Naive thymus-derived CD8-positive, alpha-beta T cell (primary cell): ENCODE data around the gene PEX26. TPM values are rescaled to one million over a fixed set of nuclear protein-coding genes. Genes with fewer than 3 reads are reported as not detected.
"Not testable (repeated sequence)": the region's sequence is repeated elsewhere in the genome, so short reads cannot be mapped to it uniquely, and the experiment has no call there.

Experiments used
- ATAC-seq, 2 donors: fragments of 150-1000 bp; cut with Tn5 transposase in 1 of 2; sonication (Bioruptor Pico), chemical (Tn5 transposase) in 1 of 2; 1 replicate in 1 of 2; 2 replicates in 1 of 2; pipeline ENCODE4 v1.10.0; 2021; ENCODE audit warnings: mild to moderate bottlenecking in 2 of 2, moderate library complexity in 2 of 2
- POLR2A ChIA-PET: fragments of 350-600 bp; sonication (Branson Sonifier 250); formaldehyde crosslinking; loops from one replicate; lab custom pipeline; 2021; ENCODE audit warnings: antibody characterized with exemption; lab: Charles Lee
- DNase-seq, 10 donors: peaks; one replicate each; pipeline versions ENCODE4 v3.0.0 to v3.0.0-alpha.2; 2020 to 2022
- H3K27ac Mint-ChIP-seq, 10 donors: one replicate each; pipeline ENCODE4 v1.8.0; 2020 to 2022; ENCODE audit warnings: mild to moderate bottlenecking in 10 of 10, mixed read lengths in 10 of 10, moderate library complexity in 4 of 10, inconsistent platforms in 1 of 10
- H3K27me3 Mint-ChIP-seq, 5 donors: one replicate each; pipeline ENCODE4 v1.8.0; 2021 to 2022; ENCODE audit warnings: mixed read lengths in 5 of 5
- H3K36me3 Mint-ChIP-seq, 3 donors: one replicate each; pipeline ENCODE4 v1.8.0; 2020 to 2022; ENCODE audit warnings: mixed read lengths in 3 of 3, mild to moderate bottlenecking in 2 of 3, inconsistent platforms in 1 of 3
- H3K4me1 Mint-ChIP-seq, 4 donors: one replicate each; pipeline ENCODE4 v1.8.0; 2021 to 2022; ENCODE audit warnings: mixed read lengths in 4 of 4
- H3K4me3 Mint-ChIP-seq, 10 donors: one replicate each; pipeline ENCODE4 v1.8.0; 2020 to 2022; ENCODE audit warnings: mild to moderate bottlenecking in 10 of 10, mixed read lengths in 10 of 10, moderate library complexity in 6 of 10, inconsistent platforms in 1 of 10
- H3K9me3 Mint-ChIP-seq, 9 donors: one replicate each; pipeline ENCODE4 v1.8.0; 2020 to 2022; ENCODE audit warnings: mixed read lengths in 9 of 9, mild to moderate bottlenecking in 3 of 9, inconsistent platforms in 1 of 9, moderate library complexity in 1 of 9
- polyA plus RNA-seq, 3 donors: library from polyadenylated mRNA; unstranded; fragments of 300-500 nt; fragmentation: Illumina TruSeq; gene quantifications; one replicate each; pipeline ENCODE4 v1.2.3, GENCODE V29; 2021
- total RNA-seq, 8 experiments: library from RNA in 2 of 8; stranded (reverse) in 2 of 8; gene quantifications; one replicate each; pipeline ENCODE4 v1.2.3 and lab custom pipeline; 2021 to 2026

Gene PEX26
- total and polyA plus RNA-seq, 5 experiments from 2014 or later, result 2.6 to 41.2 (median 4.5) TPM

GRCh38 chr22:18095101-18095805, 17.5 kb downstream of the PEX26 start:
- H3K36me3 Mint-ChIP-seq, result peaks cover 6 to 60% (median 9%) of the 10 kb centered on the region in 3 donors
- DNase-seq (no peak), ATAC-seq (no peak)
- POLR2A ChIA-PET, result interaction anchor here (0.8 kb wide), 1 partner anchor 54 kb away, joined by 8 read pairs; the partner anchor contains the start of gene USP18
- peaks cover 0 to 9% (median 3%) of the 10 kb centered on the region in 4 donors for H3K4me1 Mint-ChIP-seq
- H3K9me3 Mint-ChIP-seq, result no peaks in the 10 kb centered on the region
- no peak overlapping the region for H3K4me3 Mint-ChIP-seq
- H3K27me3 Mint-ChIP-seq, result no peaks in the 10 kb centered on the region
- peak overlapping the region in 1 of 10 donors; percentile 51 for H3K27ac Mint-ChIP-seq

- no peaks in the 10 kb centered on the region for H3K27me3 Mint-ChIP-seq
- ATAC-seq (no peak), DNase-seq (no peak)
- POLR2A ChIA-PET, result no interaction called here
- peaks cover 6 to 48% (median 9%) of the 10 kb centered on the region in 3 donors for H3K36me3 Mint-ChIP-seq
- no peaks in the 10 kb centered on the region for H3K9me3 Mint-ChIP-seq
- peaks cover 0 to 7% (median 2%) of the 10 kb centered on the region in 4 donors for H3K4me1 Mint-ChIP-seq
- no peak overlapping the region for H3K4me3 Mint-ChIP-seq
- H3K27ac Mint-ChIP-seq, result peak overlapping the region in 1 of 10 donors; percentile 5
Measured at GRCh38 chr22:18096823-18097222, 19.0 kb downstream of the PEX26 start.

GRCh38 chr22:18100781-18101180, 23.0 kb downstream of the PEX26 start:
- ATAC-seq, result no peak
- peaks cover 24 to 44% (median 27%) of the 10 kb centered on the region in 3 donors for H3K36me3 Mint-ChIP-seq
- H3K4me1 Mint-ChIP-seq, result peaks cover 0 to 9% (median 0%) of the 10 kb centered on the region in 4 donors
- no peak overlapping the region for H3K27ac Mint-ChIP-seq
- peaks cover 0 to 2% (median 0%) of the 10 kb centered on the region in 5 donors for H3K27me3 Mint-ChIP-seq
- DNase-seq, result no peak
- no peak overlapping the region for H3K4me3 Mint-ChIP-seq
- H3K9me3 Mint-ChIP-seq, result peaks cover 0 to 5% (median under 1%) of the 10 kb centered on the region in 9 donors
- POLR2A ChIA-PET, result no interaction called here

GRCh38 chr22:18101536-18101935, 23.7 kb downstream of the PEX26 start:
- peaks cover 27 to 42% (median 30%) of the 10 kb centered on the region in 3 donors for H3K36me3 Mint-ChIP-seq
- POLR2A ChIA-PET, result no interaction called here
- DNase-seq (no peak), ATAC-seq (no peak)
- H3K4me1 Mint-ChIP-seq, result peaks cover 0 to 7% (median 0%) of the 10 kb centered on the region in 4 donors
- H3K27ac Mint-ChIP-seq, result no peak overlapping the region
- peaks cover 0 to 5% (median 1%) of the 10 kb centered on the region in 5 donors for H3K27me3 Mint-ChIP-seq
- H3K9me3 Mint-ChIP-seq, result peaks cover 0 to 8% (median 3%) of the 10 kb centered on the region in 9 donors
- H3K4me3 Mint-ChIP-seq, result no peak overlapping the region

GRCh38 chr22:18103527-18104269, 25.9 kb downstream of the PEX26 start:
- no peak overlapping the region for H3K4me3 Mint-ChIP-seq
- H3K9me3 Mint-ChIP-seq, result peaks cover 0 to 13% (median 3%) of the 10 kb centered on the region in 9 donors
- POLR2A ChIA-PET, result no interaction called here
- peaks cover 0 to 7% (median 0%) of the 10 kb centered on the region in 4 donors for H3K4me1 Mint-ChIP-seq
- peaks cover 26 to 42% (median 28%) of the 10 kb centered on the region in 3 donors for H3K36me3 Mint-ChIP-seq
- H3K27ac Mint-ChIP-seq, result peak overlapping the region in 1 of 10 donors; percentile 63
- ATAC-seq (no peak), DNase-seq (peak in 1 of 10 donors; percentile 41)
- H3K27me3 Mint-ChIP-seq, result peaks cover under 1 to 15% (median 4%) of the 10 kb centered on the region in 5 donors

- Mint-ChIP-seq H3K27me3 (peaks cover 6 to 23% (median 9%) of the 10 kb centered on the region in 5 donors), H3K27ac (no peak overlapping the region), H3K36me3 (peaks cover 25 to 37% (median 28%) of the 10 kb centered on the region in 3 donors), H3K4me1 (peaks cover 3 to 8% (median 3%) of the 10 kb centered on the region in 4 donors), H3K9me3 (peaks cover 0 to 13% (median 3%) of the 10 kb centered on the region in 9 donors), H3K4me3 (no peak overlapping the region)
- POLR2A ChIA-PET, result no interaction called here
- ATAC-seq (no peak), DNase-seq (no peak)
Measured at GRCh38 chr22:18104566-18104965, 26.8 kb downstream of the PEX26 start.

DNA sequence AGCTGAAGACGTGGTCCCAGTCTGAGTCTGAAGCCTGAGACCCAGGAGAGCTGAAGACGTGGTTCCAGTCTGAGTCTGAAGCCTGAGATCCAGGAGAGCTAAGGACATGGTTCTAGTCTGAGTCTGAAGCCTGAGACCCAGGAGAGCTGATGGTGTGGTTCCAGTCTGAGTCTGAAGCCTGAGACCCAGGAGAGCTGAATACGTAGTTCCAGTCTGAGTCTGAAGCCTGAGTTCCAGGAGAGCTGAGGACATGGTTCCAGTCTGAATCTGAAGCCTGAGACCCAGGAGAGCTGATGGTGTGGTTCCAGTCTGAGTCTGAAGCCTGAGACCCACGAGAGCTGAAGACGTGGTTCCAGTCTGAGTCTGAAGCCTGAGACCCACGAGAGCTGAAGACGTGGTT, 28.2 kb downstream of the PEX26 start:
- Mint-ChIP-seq H3K4me1 (peaks cover 10 to 16% (median 14%) of the 10 kb centered on the region in 4 donors), H3K27ac (peak overlapping the region in 1 of 10 donors; percentile 24), H3K27me3 (peaks cover 12 to 34% (median 18%) of the 10 kb centered on the region in 5 donors), H3K9me3 (peaks cover 0 to 13% (median 3%) of the 10 kb centered on the region in 9 donors), H3K36me3 (peaks cover 22 to 35% (median 28%) of the 10 kb centered on the region in 3 donors)
- POLR2A ChIA-PET, ATAC-seq, DNase-seq, H3K4me3 Mint-ChIP-seq: not testable (repeated sequence)

DNA sequence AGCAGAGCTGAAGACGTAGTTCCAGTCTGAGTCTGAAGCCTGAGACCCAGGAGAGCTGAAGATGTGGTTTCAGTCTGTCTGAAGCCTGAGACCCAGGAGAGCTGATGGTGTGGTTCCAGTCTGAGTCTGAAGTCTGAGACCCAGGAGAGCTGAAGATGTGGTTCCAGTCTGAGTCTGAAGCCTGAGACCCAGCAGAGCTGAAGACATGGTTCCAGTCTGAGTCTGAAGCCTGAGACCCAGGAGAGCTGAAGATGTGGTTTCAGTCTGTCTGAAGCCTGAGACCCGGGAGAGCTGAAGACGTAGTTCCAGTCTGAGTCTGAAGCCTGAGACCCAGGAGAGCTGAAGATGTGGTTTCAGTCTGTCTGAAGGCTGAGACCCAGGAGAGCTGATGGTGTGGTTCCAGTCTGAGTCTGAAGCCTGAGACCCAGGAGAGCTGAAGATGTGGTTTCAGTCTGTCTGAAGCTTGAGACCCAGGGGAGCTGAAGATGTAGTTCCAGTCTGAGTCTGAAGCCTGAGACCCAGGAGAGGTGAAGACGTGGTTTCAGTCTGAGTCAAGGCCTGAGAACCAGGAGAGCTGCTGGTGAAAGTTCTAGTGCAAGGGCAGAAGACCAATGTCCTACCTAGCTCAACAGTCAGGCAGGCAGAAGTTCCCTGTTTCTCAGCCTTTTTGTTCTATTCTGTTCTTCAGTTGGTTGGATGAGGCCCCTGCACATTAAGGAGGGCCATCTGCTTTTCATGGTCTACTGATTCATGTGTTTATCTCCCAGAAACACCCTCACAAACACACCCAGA, 29.0 kb downstream of the PEX26 start:
- H3K36me3 Mint-ChIP-seq, result peaks cover 22 to 33% (median 26%) of the 10 kb centered on the region in 3 donors
- POLR2A ChIA-PET, ATAC-seq, H3K4me3 Mint-ChIP-seq, DNase-seq, H3K27ac Mint-ChIP-seq: not testable (repeated sequence)
- peaks cover 13 to 40% (median 23%) of the 10 kb centered on the region in 5 donors for H3K27me3 Mint-ChIP-seq
- H3K9me3 Mint-ChIP-seq, result peaks cover 0 to 13% (median 3%) of the 10 kb centered on the region in 9 donors
- H3K4me1 Mint-ChIP-seq, result peaks cover 10 to 19% (median 14%) of the 10 kb centered on the region in 4 donors

GRCh38 chr22:18108187-18108586, 30.4 kb downstream of the PEX26 start:
- peaks cover 19 to 26% (median 21%) of the 10 kb centered on the region in 3 donors for H3K36me3 Mint-ChIP-seq

DNA sequence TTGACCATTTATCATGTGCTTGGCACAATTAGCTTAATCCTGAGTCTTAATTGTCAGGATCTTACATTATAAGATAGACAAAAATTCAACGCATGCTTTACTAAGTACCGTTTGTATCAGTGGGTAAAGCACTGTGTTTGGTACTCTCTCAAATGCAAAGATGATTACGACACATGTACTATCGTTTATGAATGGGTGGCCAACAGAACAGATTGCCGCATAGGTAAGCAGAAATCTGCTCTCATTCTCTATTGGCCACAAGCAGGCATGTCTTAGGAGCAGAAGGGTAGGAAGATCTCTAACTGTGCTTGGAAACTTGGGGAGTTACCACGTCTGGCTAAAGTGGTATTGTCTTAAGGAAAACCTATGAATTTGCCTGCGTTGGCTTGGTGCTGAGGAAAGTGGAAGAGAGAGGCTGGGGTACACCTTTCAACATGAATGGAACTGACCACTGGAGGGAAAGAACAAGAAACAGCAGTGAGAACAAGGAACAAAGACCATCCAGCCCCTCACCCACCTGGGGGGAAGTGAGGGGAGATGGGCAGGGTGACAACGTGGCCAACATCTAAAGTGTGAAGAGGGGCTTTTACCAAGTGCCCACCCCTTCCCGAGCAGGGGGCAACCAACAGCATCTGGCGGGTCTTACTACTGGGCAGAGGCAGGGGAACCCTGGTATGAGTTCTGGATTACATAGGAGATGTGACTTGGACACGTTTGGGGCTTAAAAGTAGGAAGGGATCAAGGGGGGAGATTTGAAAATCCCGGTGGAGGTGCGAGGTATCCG, 31.8 kb downstream of the PEX26 start:
- Mint-ChIP-seq H3K4me1 (peaks cover 20 to 36% (median 26%) of the 10 kb centered on the region in 4 donors), H3K27me3 (peaks cover 18 to 47% (median 31%) of the 10 kb centered on the region in 5 donors), H3K27ac (no peak overlapping the region), H3K9me3 (peaks cover 0 to 13% (median 3%) of the 10 kb centered on the region in 9 donors), H3K4me3 (peak overlapping the region; percentile 41 to 82 (median 70)), H3K36me3 (peaks cover 11 to 18% (median 17%) of the 10 kb centered on the region in 3 donors)
- ATAC-seq (no peak), DNase-seq (no peak)
- POLR2A ChIA-PET, result no interaction called here

More at GRCh38 chr22:18108187-18108586, 30.4 kb downstream of the PEX26 start:
- Mint-ChIP-seq H3K9me3 (peaks cover 0 to 13% (median 3%) of the 10 kb centered on the region in 9 donors), H3K27me3 (peaks cover 13 to 40% (median 25%) of the 10 kb centered on the region in 5 donors), H3K4me3 (no peak overlapping the region), H3K27ac (no peak overlapping the region), H3K4me1 (peaks cover 10 to 22% (median 16%) of the 10 kb centered on the region in 4 donors)
- ATAC-seq (no peak), DNase-seq (no peak)
- POLR2A ChIA-PET, result no interaction called here
